GM12878 (cell line): ENCODE results near the gene CADM3. TPM values are rescaled to one million over a fixed set of nuclear protein-coding genes. Genes with fewer than 3 reads are reported as not detected.

Experiments used
- ATAC-seq: fragments of 200-7000 bp; cut with Tn5 transposase; 3 replicates; pipeline ENCODE4 v1.9.1; 2020; ENCODE audit warnings: mild to moderate bottlenecking, moderate library complexity
- BruUV-seq: library from RNA; stranded (reverse); fragments of 400-500 nt; replicated peaks from 2 replicates; lab custom pipeline; 2021; lab: Mats Ljungman, UMichigan
- CTCF ChIA-PET: fragments of 300-600 bp; sonication (Branson Sonifier 250); formaldehyde crosslinking; extraction: SDS; loops from one replicate; lab custom pipeline; 2021; ENCODE audit warnings: inconsistent platforms; lab: Yijun Ruan, JAX
- POLR2A ChIA-PET: fragments of 350-600 bp; formaldehyde crosslinking; extraction: SDS; loops from one replicate; lab custom pipeline; 2021; ENCODE audit warnings: inconsistent platforms; lab: Charles Lee
- RAD21 ChIA-PET: fragments of 300-600 bp; sonication (Branson Sonifier 250); formaldehyde crosslinking; loops from one replicate; lab custom pipeline; 2023; ENCODE audit warnings: antibody characterized with exemption; ENCODE audit not compliant: unreplicated experiment; lab: Charles Lee
- SMC1A ChIA-PET: fragments of 300-600 bp; sonication (Branson Sonifier 250); formaldehyde crosslinking; loops from one replicate; lab custom pipeline; 2023; ENCODE audit not compliant: unreplicated experiment, uncharacterized antibody; lab: Charles Lee
- DNase-seq: peaks from one replicate; pipeline ENCODE4 v3.0.0-alpha.2; 2011; ENCODE audit warnings: low read depth, low spot score
- FAIRE-seq: peaks from 3 replicates; lab custom pipeline; 2011; peaks lifted over from hg19 to GRCh38; lab: Jason Lieb, UNC
- H2AFZ ChIP-seq: 2 replicates; pipeline ENCODE4 v1.6.0; 2011; ENCODE audit warnings: low read depth, low read length, control low read depth; ENCODE audit not compliant: control insufficient read depth
- H3K27ac ChIP-seq: 2 replicates; pipeline ENCODE4 v1.5.1; 2011; ENCODE audit warnings: control low read depth; ENCODE audit not compliant: control insufficient read depth, insufficient read depth
- H3K27me3 ChIP-seq, 2 experiments: replicated peaks in 1 of 2; 2 replicates each; pipeline versions ENCODE4 v1.6.0 to v1.6.1; 2011; ENCODE audit warnings: low read length in 1 of 2; ENCODE audit not compliant: control insufficient read depth in 2 of 2, insufficient read depth in 2 of 2
- H3K36me3 ChIP-seq, 2 experiments: 2 replicates each; pipeline ENCODE4 v1.5.1; 2011; ENCODE audit warnings: low read length in 1 of 2; ENCODE audit not compliant: control insufficient read depth in 2 of 2, insufficient read depth in 2 of 2
- H3K4me1 ChIP-seq: 2 replicates; pipeline ENCODE4 v1.6.1; 2011; ENCODE audit warnings: mild to moderate bottlenecking, low read length, moderate library complexity, mixed read lengths; ENCODE audit not compliant: control insufficient read depth, insufficient read depth
- H3K4me2 ChIP-seq: 2 replicates; pipeline ENCODE4 v1.6.0; 2011; ENCODE audit warnings: control low read depth; ENCODE audit not compliant: control insufficient read depth, insufficient read depth
- H3K4me3 ChIP-seq: fragments of 200-600 bp; sonication (generic); 2 replicates; pipeline ENCODE4 v1.5.1; 2016
- H3K79me2 ChIP-seq: 2 replicates; pipeline ENCODE4 v1.6.0; 2011; ENCODE audit warnings: low read length; ENCODE audit not compliant: control insufficient read depth, insufficient read depth
- H3K9ac ChIP-seq: 2 replicates; pipeline ENCODE4 v1.8.0; 2011; ENCODE audit warnings: low read length, control low read depth, mixed read lengths; ENCODE audit not compliant: control insufficient read depth, insufficient read depth
- H3K9me3 ChIP-seq: replicated peaks from 3 replicates; pipeline ENCODE4 v1.5.1; 2011; ENCODE audit warnings: mild to moderate bottlenecking, low read length; ENCODE audit not compliant: control insufficient read depth, insufficient read depth
- H4K20me1 ChIP-seq: 2 replicates; pipeline ENCODE4 v1.6.0; 2011; ENCODE audit not compliant: control insufficient read depth, insufficient read depth
- BRCA1 ChIP-seq: IDR thresholded peaks from 2 replicates; pipeline ENCODE4 v1.6.1; 2011; ENCODE audit warnings: low read depth, low read length, improper control_type of control experiment
- CHD4 ChIP-seq: fragments of 200-600 bp; sonication (generic); IDR thresholded peaks from 2 replicates; pipeline ENCODE4 v1.6.1; 2016; ENCODE audit warnings: mild to moderate bottlenecking
- EED ChIP-seq: sonication (generic); IDR thresholded peaks from 2 replicates; pipeline ENCODE4 v1.6.1; 2016; ENCODE audit warnings: antibody characterized with exemption, low read depth
- EZH2 ChIP-seq: IDR thresholded peaks from 2 replicates; pipeline ENCODE4 v1.6.1; 2012; ENCODE audit warnings: low read depth, mild to moderate bottlenecking, control low read depth, inconsistent platforms, low read length, borderline replicate concordance; ENCODE audit not compliant: control insufficient read depth
- FOXM1 ChIP-seq: IDR thresholded peaks from 2 replicates; pipeline ENCODE4 v1.6.1; 2012; ENCODE audit warnings: low read depth, mild to moderate bottlenecking, inconsistent platforms, low read length, moderate library complexity
- HCFC1 ChIP-seq: fragments of 150-350 bp; IDR thresholded peaks from 2 replicates; pipeline ENCODE4 v1.6.1; 2014; ENCODE audit warnings: low read length
- POU2F2 ChIP-seq: IDR thresholded peaks from 3 replicates; pipeline ENCODE4 v1.6.1; 2011; ENCODE audit warnings: low read depth, mild to moderate bottlenecking, low read length, borderline replicate concordance
- REST ChIP-seq: IDR thresholded peaks from 2 replicates; pipeline ENCODE4 v1.6.1; 2012; ENCODE audit warnings: mild to moderate bottlenecking, low read depth, low read length
- ZNF24 ChIP-seq: fragments of 450-650 bp; IDR thresholded peaks from 2 replicates; pipeline ENCODE4 v1.6.1; 2017; ENCODE audit warnings: antibody characterized with exemption, mild to moderate bottlenecking
- WGBS: methylation state at CpG from one replicate; pipeline ENCODE4 v1.1.6; 2016; ENCODE audit warnings: low lambda C conversion rate; ENCODE audit not compliant: insufficient replicate concordance, insufficient coverage; ENCODE audit errors: missing lambda C conversion rate; 5-methylcytosine and 5-hydroxymethylcytosine counted together
- in situ Hi-C: fragments of 300-500 bp; cut with MboI; formaldehyde crosslinking; loops from 9 replicates; pipeline ENCODE4 v1.14.3; 2018; ENCODE audit warnings: mixed read lengths
- intact Hi-C: fragments of 100-400 bp; cut with micrococcal nuclease; formaldehyde crosslinking; loops from one replicate; pipeline ENCODE4 v1.14.2; 2022; ENCODE audit not compliant: unreplicated experiment
- polyA plus RNA-seq, 11 experiments: library from polyadenylated mRNA; depleted of rRNA in 4 of 11; unstranded in 6 of 11; stranded (reverse) in 5 of 11; fragments of >200 nt; fragmentation: Nextera tagmentation in 4 of 11; fragmentation: Illumina TruSeq in 1 of 11; extraction: Ambion mirVana in 4 of 11; extraction: Trizol in 1 of 11; gene quantifications; 1 replicate in 1 of 11; 2 replicates in 10 of 11; pipeline versions ENCODE4 v1.2.1 to v1.2.3, GENCODE V29; 2011 to 2016; ENCODE audit warnings: inconsistent platforms in 2 of 11, missing spikeins in 2 of 11, low read depth in 1 of 11
- total RNA-seq, 4 experiments: library from RNA; depleted of rRNA in 3 of 4; stranded (reverse); fragments of >200 nt in 3 of 4; fragmentation: Illumina TruSeq in 1 of 4; extraction: Trizol in 1 of 4; gene quantifications; 2 replicates each; pipeline versions ENCODE4 v1.2.1 to v1.2.3, GENCODE V29; 2013 to 2021

Gene CADM3
- total and polyA plus RNA-seq, 10 of the 15 experiments (the other 5 are each of a cell fraction or from before 2014, with no cell fraction given): 0.04 to 0.37 TPM; not detected in 8

DNA sequence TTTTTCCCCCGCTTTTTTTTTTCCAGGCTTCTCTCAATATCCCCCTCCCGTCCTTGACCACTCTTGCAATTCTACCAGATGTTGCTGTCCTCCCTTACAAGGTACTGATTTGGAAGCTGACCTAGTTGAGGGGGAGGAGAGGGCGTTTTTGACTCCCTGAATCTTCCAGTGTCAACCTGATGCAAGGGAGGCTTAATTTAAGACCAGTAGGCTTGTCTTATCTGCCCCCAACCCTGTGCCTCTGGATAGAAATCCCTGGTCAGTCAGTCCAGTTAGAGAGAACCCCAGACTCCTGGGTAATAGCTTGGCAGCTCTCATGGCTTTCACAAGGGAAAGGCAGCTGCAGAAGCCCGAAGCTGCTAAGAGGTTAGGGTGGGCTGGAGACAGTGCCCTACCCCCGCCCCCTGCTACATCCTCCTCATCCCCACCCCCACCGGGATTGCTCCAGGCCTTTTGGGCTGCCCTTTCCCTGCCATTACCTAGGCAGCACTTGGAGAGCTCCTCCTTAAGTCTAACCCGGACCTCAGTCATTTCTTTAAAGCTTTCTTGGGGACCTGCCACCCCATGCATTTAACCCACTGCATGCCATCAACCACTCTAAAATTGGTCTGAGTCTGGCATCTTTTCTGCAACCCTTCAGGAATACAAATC lies 36.9 kb downstream of the CADM3 start:
- in situ Hi-C loops: no loop called here
- no peaks in the 10 kb centered on the region for H4K20me1 ChIP-seq
- TF ChIP-seq CHD4 (no peak), EED (no peak), HCFC1 (no peak), BRCA1 (no peak), REST (peak; percentile 76; the same call in 1 of the 2 replicates), ZNF24 (no peak), EZH2 (no peak), POU2F2 (no peak), FOXM1 (no peak)
- TF ChIP-seq, all 136 proteins: peak for 1
- RAD21 ChIA-PET: interaction anchor here (0.6 to 1.3 kb wide), 3 partner anchors 10 to 923 kb away, joined by 3 to 4 read pairs (median 3); no protein-coding TSS in a partner anchor
- H3K27ac ChIP-seq: no peak overlapping the region
- CTCF ChIA-PET: interaction anchor here (0.8 to 11.1 kb wide), 5 partner anchors 12 to 799 kb away, joined by 3 to 236 read pairs (median 36); no protein-coding TSS in a partner anchor
- 18% methylated on average over 6 of the region's 7 CpGs for WGBS
- BruUV-seq: no TSS peak
- H3K27me3 ChIP-seq: 0 out of 4 replicates have a peak, but pooled peaks cover 0 to 2% of the 10 kb centered on the region in 2 experiments
- ATAC-seq (no peak), FAIRE-seq (no peak), DNase-seq (no peak)
- H2AFZ ChIP-seq: no peak overlapping the region
- POLR2A ChIA-PET: no interaction called here
- no peaks in the 10 kb centered on the region for H3K36me3 ChIP-seq
- H3K9me3 ChIP-seq: no peaks in the 10 kb centered on the region
- H3K79me2 ChIP-seq: no peaks in the 10 kb centered on the region
- intact Hi-C loops: no loop called here
- SMC1A ChIA-PET: interaction anchor here (0.6 to 4.2 kb wide), 8 partner anchors 13 to 678 kb away, joined by 3 to 37 read pairs (median 3); no protein-coding TSS in a partner anchor
- H3K4me1 ChIP-seq: peaks cover 8% of the 10 kb centered on the region; the same call in 1 of the 2 replicates
- no peak overlapping the region for H3K4me3 ChIP-seq
- 0 out of 2 replicates have a peak overlapping the region, but pooled peaks have one; percentile 30 for H3K4me2 ChIP-seq
- no peak overlapping the region for H3K9ac ChIP-seq
